A549 (cell line): ENCODE results near the gene IFT88.

ENCODE experiments used
- CHD2 ChIP-seq: fragments of 150-350 bp; IDR thresholded peaks from 2 replicates; pipeline ENCODE4 v1.6.1; 2014; ENCODE audit warnings: low read length; ENCODE audit not compliant: partially characterized antibody
- CTCF ChIP-seq: fragments of >200 bp; sonication (Bioruptor Twin); formaldehyde crosslinking; IDR thresholded peaks from 3 replicates; pipeline ENCODE4 v1.5.1; 2016
- ESRRA ChIP-seq: fragments of 150-350 bp; IDR thresholded peaks from 2 replicates; pipeline ENCODE4 v1.6.1; 2014; ENCODE audit warnings: mild to moderate bottlenecking, low read length, borderline replicate concordance
- JUN ChIP-seq, 2 experiments: fragments of >200 bp; sonication (Bioruptor Twin); formaldehyde crosslinking; IDR thresholded peaks; 2 replicates in 1 of 2; 3 replicates in 1 of 2; pipeline ENCODE4 v1.6.1; 2016 to 2017
- JUNB ChIP-seq: fragments of >200 bp; sonication (Bioruptor Twin); formaldehyde crosslinking; IDR thresholded peaks from 2 replicates; pipeline ENCODE4 v1.6.1; 2016
- TF ChIP-seq, protein P1 (sequence below): fragments of >200 bp; sonication (Bioruptor Twin); formaldehyde crosslinking; IDR thresholded peaks from 3 replicates; pipeline ENCODE4 v1.6.1; 2016

- TF ChIP-seq, protein P1, sequence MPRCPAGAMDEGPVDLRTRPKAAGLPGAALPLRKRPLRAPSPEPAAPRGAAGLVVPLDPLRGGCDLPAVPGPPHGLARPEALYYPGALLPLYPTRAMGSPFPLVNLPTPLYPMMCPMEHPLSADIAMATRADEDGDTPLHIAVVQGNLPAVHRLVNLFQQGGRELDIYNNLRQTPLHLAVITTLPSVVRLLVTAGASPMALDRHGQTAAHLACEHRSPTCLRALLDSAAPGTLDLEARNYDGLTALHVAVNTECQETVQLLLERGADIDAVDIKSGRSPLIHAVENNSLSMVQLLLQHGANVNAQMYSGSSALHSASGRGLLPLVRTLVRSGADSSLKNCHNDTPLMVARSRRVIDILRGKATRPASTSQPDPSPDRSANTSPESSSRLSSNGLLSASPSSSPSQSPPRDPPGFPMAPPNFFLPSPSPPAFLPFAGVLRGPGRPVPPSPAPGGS, result no peak
- no peak for TF ChIP-seq ESRRA
- no peak for TF ChIP-seq CHD2
- TF ChIP-seq CTCF, result no peak
- no peak for TF ChIP-seq JUN (IDR thresholded peaks at IDR 0.05)
- no peak for TF ChIP-seq JUNB
Measured at GRCh38 chr13:20658451-20659040, 91.6 kb downstream of the IFT88 start.
